Gastrocnemius medialis (tissue), 4 donors: ENCODE data around the gene NAP1L4. TPM values are rescaled to one million over a fixed set of nuclear protein-coding genes. Genes with fewer than 3 reads are reported as not detected.

Experiments
- ATAC-seq, 2 donors: fragments of 150-250 bp; one replicate each; pipeline ENCODE4 v1.9.1; 2016
- DNase-seq, 2 donors: peaks; one replicate each; pipeline ENCODE4 v3.0.0-alpha.2; 2019
- H3K27ac ChIP-seq, 4 donors: fragments of 200-600 bp; sonication (generic); 1 replicate in 1 of 4; 2 replicates in 3 of 4; pipeline ENCODE4 v1.5.1; 2016 to 2018; ENCODE audit warnings: mild to moderate bottlenecking in 2 of 4, moderate library complexity in 1 of 4
- H3K27me3 ChIP-seq, 3 donors: fragments of 200-600 bp; sonication (generic) in 2 of 3; 1 replicate in 1 of 3; 2 replicates in 2 of 3; pipeline versions ENCODE4 v1.5.1 to v1.6.0; 2016 to 2019; ENCODE audit warnings: mild to moderate bottlenecking in 1 of 3, moderate library complexity in 1 of 3
- H3K36me3 ChIP-seq, 2 donors: fragments of 200-600 bp; sonication (generic) in 1 of 2; one replicate each; pipeline ENCODE4 v1.5.1; 2017 to 2018
- H3K4me1 ChIP-seq, 2 donors: fragments of 200-600 bp; sonication (generic) in 1 of 2; one replicate each; pipeline ENCODE4 v1.5.1; 2016 to 2017; ENCODE audit warnings: mild to moderate bottlenecking in 2 of 2
- H3K4me3 ChIP-seq, 4 donors: fragments of 200-600 bp; sonication (generic) in 3 of 4; 1 replicate in 1 of 4; 2 replicates in 3 of 4; pipeline ENCODE4 v1.5.1; 2016 to 2019; ENCODE audit warnings: mild to moderate bottlenecking in 2 of 4
- H3K9me3 ChIP-seq, 3 donors: fragments of 200-600 bp; sonication (generic) in 2 of 3; 1 replicate in 1 of 3; 2 replicates in 2 of 3; pipeline ENCODE4 v1.5.1; 2016 to 2019
- CTCF ChIP-seq, 5 experiments: fragments of 450-650 bp in 3 of 5; fragments of 200-600 bp in 2 of 5; sonication (generic) in 2 of 5; IDR thresholded peaks in 4 of 5; conservative IDR thresholded peaks in 1 of 5; 1 replicate in 4 of 5; 2 replicates in 1 of 5; pipeline ENCODE4 v1.5.1; 2016 to 2019; ENCODE audit warnings: antibody characterized with exemption in 5 of 5, mild to moderate bottlenecking in 3 of 5, moderate library complexity in 3 of 5
- POLR2A ChIP-seq, 2 donors: fragments of 450-650 bp; IDR thresholded peaks; one replicate each; pipeline ENCODE4 v1.6.1; 2017; ENCODE audit warnings: antibody characterized with exemption in 2 of 2, mild to moderate bottlenecking in 2 of 2, moderate library complexity in 2 of 2
- in situ Hi-C, 4 donors: fragments of 200-750 bp; cut with MboI; loops; one replicate each; pipeline versions ENCODE4 v1.15.0 to v1.8.0; 2017; ENCODE audit warnings: low sequenced_read_pairs in 4 of 4
- intact Hi-C: fragments of 100-400 bp; cut with DNase I; formaldehyde crosslinking; loops from one replicate; pipeline ENCODE4 v1.15.1; 2023; ENCODE audit warnings: low total_unique reads
- total RNA-seq, 4 donors: library from RNA; depleted of rRNA; stranded (reverse); fragments of >200 nt; gene quantifications; one replicate each; pipeline versions ENCODE4 v1.1.0 to v1.2.3, GENCODE V29; 2016

Gene NAP1L4
- total RNA-seq, 4 donors from 2014 or later, result 86.4 to 123 (median 111) TPM

- Histone ChIP-seq H3K27ac (no peak overlapping the region), H3K36me3 (no peaks in the 10 kb centered on the region), H3K4me3 (no peak overlapping the region), H3K27me3 (peaks cover 13 to 21% (median 15%) of the 10 kb centered on the region in 3 donors), H3K9me3 (peaks cover 0 to 4% (median 0%) of the 10 kb centered on the region in 3 donors), H3K4me1 (peaks cover 2 to 4% of the 10 kb centered on the region in 2 donors)
- no peak for TF ChIP-seq POLR2A (IDR thresholded peaks at IDR 0.05)
- no peak for TF ChIP-seq CTCF (IDR thresholded peaks at IDR 0.05 in 4 of 5, conservative IDR thresholded peaks at IDR 0.05 in 1 of 5)
- ATAC-seq (no peak), DNase-seq (peak in 1 of 2 donors; percentile 5)
- in situ Hi-C loops (no loop called here), intact Hi-C loops (no loop called here)
Observed at GRCh38 chr11:2934611-2935239, 57.4 kb downstream of the NAP1L4 start.

- ATAC-seq (no peak), DNase-seq (no peak)
- in situ Hi-C loops, result no loop called here
- H3K4me3 ChIP-seq, result no peak overlapping the region
- H3K27me3 ChIP-seq, result peaks cover 16 to 26% (median 20%) of the 10 kb centered on the region in 3 donors
- TF ChIP-seq CTCF (IDR thresholded peaks at IDR 0.05 in 4 of 5, conservative IDR thresholded peaks at IDR 0.05 in 1 of 5), result no peak
- TF ChIP-seq POLR2A (IDR thresholded peaks at IDR 0.05), result no peak
- peaks cover 0 to 4% (median 0%) of the 10 kb centered on the region in 3 donors for H3K9me3 ChIP-seq
- no peaks in the 10 kb centered on the region for H3K36me3 ChIP-seq
- intact Hi-C loops, result no loop called here
- H3K4me1 ChIP-seq, result peaks cover under 1 to 4% of the 10 kb centered on the region in 2 donors
- H3K27ac ChIP-seq, result no peak overlapping the region
Observed at GRCh38 chr11:2934021-2934550, 58.0 kb downstream of the NAP1L4 start.

- Histone ChIP-seq H3K9me3 (no peaks in the 10 kb centered on the region), H3K27ac (no peak overlapping the region), H3K4me1 (peaks cover 4 to 5% of the 10 kb centered on the region in 2 donors), H3K4me3 (no peak overlapping the region), H3K36me3 (no peaks in the 10 kb centered on the region), H3K27me3 (peaks cover 19 to 30% (median 26%) of the 10 kb centered on the region in 3 donors)
- DNase-seq (peak; percentile 39 to 63), ATAC-seq (no peak)
- in situ Hi-C loops, result no loop called here
- TF ChIP-seq CTCF (IDR thresholded peaks at IDR 0.05 in 4 of 5, conservative IDR thresholded peaks at IDR 0.05 in 1 of 5), result no peak
- TF ChIP-seq POLR2A (IDR thresholded peaks at IDR 0.05), result peak in 1 of 2 donors; percentile 10
- intact Hi-C loops, result no loop called here
Observed at GRCh38 chr11:2933375-2934020, 58.6 kb downstream of the NAP1L4 start.

GRCh38 chr11:2932850-2933251 is 59.3 kb downstream of the NAP1L4 start:
- ATAC-seq (peak in 1 of 2 donors; percentile 11), DNase-seq (no peak)
- Histone ChIP-seq H3K36me3 (no peaks in the 10 kb centered on the region), H3K27ac (no peak overlapping the region), H3K4me3 (no peak overlapping the region), H3K27me3 (peaks cover 23 to 36% (median 31%) of the 10 kb centered on the region in 3 donors), H3K9me3 (no peaks in the 10 kb centered on the region), H3K4me1 (peaks cover 4 to 9% of the 10 kb centered on the region in 2 donors)
- in situ Hi-C loops, result no loop called here
- intact Hi-C loops, result no loop called here
- TF ChIP-seq POLR2A (IDR thresholded peaks at IDR 0.05), result no peak
- no peak for TF ChIP-seq CTCF (IDR thresholded peaks at IDR 0.05 in 4 of 5, conservative IDR thresholded peaks at IDR 0.05 in 1 of 5)
